ENCODE measurements around the gene CBLC.

CBLC gene

DNA sequence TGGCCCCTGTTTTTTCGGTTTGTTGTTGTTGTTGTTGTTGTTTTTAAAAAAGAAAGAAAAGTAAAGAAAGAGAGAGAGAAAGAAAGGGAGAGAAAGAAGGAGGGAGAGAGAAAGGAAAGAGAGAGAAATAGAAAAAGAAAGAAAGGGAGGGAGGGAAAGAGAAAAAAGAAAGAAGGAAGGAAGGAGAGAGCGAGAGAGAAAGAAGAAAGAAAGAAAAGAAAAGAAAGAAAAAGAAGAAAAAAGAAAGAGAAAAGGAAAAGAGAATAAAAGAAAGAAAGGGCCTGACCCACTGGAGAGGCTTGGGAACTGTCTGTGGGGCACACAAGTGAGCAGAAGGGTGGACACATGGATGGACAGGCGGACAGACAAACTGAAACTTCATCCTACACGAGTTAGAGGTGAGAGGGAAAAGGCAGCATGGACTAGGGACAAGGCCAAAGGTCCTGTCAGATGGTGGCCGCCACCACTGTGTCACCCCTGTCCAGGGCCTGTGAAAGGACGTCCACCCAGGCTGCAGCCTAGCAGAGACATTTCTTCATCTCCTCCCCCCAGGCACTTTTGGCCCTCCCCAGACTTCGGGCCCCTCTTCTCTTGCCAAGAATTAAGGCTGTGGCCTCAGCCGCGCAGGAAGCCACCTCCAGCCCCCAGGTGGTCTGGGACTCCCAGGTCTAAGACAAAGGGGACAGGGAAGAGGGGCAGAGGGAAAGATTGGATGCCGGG is 22.1 kb downstream of the CBLC start:
- no peak for DNase-seq (ENCODE audit: low read depth in 1 of 2, low spot score in 1 of 2)

DNA sequence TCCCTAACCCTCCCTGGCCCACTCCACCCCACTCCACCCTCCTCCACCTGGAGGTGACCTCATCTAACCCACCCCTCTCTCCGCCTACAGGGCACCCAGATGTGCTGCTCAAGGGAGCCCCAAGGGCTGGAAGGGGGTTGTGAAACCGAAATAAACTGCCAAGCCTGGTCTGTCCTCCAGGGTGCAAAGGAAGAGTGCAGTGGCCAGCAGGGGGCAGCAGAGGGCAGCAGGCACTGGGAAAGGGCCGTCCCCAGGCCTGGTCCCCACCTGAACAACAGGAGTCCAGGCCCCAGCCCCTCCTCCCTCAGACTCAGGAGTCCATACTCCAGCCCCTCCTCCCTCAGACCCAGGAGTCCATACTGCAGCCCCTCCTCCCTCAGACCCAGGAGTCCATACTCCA is 22.8 kb downstream of the CBLC start:
- DNase-seq (ENCODE audit: low read depth in 1 of 2, low spot score in 1 of 2) = peak; percentile 64 to 67

DNA sequence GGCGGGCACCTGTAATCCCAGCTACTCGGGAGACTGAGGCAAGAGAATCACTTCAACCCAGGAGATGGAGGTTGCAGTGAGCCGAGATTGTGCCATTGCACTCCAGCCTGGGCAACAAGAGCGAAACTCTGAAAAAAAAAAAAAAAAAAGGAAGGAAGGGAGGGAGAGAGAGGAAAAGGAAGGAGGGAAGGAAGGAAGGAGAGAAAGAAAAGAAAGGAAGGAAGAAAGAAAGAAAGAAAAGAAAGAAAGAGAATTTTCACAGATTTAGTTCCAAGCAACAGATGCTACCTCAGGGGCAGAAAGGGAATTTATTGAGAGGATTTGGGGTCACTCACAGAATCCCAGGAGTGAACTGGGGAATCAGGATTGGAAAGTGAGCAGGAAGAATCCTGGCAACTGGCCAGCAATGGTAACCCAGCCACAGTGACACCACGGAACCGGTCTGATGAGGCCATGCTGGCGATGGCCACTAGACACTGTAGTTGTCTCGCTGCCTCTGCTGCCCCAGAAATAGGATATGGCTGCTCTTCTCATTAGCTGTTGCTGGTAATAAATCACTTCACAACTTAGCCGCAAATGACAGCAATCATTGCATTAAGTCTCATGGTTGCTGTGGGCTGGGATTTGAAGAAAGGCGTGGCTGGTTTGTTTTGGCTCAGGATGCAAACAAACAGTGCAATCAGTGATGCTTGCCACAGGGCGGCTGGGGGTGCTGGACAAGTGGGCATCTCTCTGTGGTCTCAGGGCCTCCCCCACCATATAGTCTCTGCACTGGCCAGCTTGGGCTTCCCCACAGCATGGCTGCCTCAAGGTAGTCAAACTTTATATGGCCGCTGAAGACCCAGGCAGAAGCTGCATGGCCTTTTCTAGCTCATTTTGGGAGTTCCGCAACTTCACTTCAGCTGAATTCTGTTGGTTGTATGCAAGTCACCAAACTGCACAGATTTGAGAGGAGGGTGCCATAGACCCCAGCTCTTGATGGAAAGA is 26.0 kb downstream of the CBLC start:
- no peak for DNase-seq (ENCODE audit: low read depth in 1 of 2, low spot score in 1 of 2)

DNA sequence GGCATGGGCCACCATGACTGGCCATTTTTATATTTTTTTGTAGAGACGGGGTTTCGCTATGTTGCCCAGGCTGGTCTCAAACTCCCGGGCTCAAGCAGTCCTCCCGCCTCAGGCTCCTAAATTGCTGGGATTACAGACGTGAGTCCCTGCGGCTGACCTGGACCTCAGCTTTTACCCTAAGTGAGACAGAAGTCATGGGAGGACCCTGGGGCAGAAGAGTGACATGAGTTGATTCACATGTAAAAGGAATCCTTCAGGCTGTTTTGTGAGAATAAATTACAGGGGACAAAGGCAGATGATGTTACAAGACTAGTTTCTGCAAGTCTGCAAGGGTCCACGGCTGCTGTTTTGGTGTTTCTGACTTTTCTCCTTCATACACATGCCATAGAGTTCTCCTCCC is 28.6 kb downstream of the CBLC start:
- no peak for DNase-seq (ENCODE audit: low read depth in 1 of 2, low spot score in 1 of 2)

DNA sequence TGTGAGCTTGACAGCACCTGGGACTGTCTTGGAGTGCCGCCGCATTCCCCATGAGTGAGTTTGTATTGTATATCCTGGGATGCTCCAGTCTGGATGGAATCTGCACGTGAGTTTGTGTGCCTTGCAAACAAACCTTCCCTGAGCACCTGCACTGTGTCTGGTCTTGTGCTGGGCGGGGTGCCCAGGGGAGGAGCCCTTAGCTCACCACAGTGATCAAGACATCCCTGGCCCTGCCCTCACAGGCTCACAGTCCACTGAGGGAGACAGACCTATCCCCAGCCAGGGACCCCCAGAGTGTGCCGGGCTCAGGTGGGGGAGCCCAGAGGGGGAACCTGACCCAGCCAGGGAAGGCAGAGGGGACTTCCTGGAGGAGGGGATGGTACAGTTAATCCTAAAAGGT is 29.5 kb downstream of the CBLC start:
- DNase-seq (ENCODE audit: low read depth in 1 of 2, low spot score in 1 of 2) = no peak

DNA sequence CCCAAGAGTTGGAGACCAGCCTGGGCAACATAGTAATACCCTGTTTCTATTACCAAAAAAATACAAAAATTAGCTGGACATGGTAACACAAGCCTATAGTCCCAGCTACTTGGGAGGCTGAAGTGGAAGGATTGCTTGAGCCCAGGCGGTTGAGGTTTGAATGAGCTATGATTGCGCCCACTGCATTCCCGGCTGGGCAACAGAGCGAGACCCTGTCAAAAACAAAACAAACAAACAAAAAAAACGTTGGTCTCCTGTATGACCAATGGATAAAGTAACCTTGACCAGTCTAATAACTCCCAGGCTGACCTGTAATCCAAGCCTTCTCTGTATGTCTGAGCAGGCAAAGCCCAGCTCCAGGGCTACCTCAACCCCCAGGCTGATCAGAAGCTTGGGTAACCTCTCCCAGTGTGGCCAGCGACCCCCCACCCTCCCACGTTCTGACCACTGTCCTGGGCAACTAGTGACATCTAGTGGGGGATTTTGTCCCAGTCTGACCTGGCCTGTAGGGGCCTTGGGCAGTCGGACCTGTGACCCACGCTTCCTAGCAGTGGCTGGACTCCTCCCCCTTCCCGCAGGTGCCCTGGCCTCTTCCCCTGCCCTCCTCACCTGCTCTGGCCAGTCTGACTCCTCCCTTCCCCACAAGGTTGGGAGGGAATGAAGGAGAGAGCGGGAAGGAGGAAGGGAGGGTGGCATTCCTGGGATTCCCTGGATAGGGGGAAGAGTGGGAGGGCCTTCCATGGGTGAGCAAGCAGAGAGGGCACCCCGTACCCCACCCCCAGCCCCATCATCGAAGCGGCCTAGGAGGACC is 30.2 kb downstream of the CBLC start:
- DNase-seq (ENCODE audit: low read depth in 1 of 2, low spot score in 1 of 2) = no peak

DNA sequence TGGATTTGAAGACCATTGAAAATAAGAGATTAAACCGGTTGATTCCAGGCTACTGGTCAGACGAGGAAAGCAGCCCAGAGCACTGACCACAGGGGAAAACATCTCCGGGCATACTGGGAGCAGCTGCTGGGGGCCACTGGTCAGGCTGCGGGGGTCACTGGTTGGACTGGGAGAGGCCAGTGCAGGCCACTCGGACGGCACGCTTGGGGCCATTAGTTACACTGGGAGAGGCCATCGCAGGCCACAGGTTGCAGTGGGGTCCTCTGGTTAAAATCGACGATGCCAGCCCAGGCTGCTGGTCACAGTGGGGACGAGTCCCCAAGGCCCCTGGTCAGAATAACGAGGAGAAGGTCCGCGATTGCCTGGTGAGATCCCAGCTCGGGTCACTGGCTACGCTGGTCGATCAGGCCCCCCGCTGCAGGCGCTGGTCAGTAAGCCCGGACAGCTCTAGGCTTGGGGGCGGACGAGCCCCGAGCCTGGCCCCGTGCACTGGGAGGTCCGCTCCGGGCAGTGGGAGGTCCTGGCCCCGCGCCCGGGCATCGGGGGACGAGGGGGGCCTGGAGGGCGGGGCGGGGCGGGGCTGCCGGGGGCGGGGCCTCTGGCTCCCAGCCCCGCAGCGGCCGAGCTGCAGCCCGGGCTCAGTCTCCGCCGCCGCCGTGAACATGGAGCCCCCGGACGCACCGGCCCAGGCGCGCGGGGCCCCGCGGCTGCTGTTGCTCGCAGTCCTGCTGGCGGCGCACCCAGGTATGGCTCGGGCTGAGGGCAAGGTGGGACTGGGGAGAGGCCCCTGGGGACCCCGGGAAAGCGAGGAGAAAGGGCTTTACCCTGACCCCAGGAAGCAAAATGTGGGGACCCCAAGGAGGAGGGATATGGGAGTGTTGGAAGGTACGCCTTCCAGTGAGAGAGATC is 31.0 kb downstream of the CBLC start, which contains the start of gene BCAM:
Gene BCAM, plus strand, starts transcription at position 641 of the 909 bp plus-strand sequence. Its CDS starts 22 bp downstream, at position 663.
- no peak for DNase-seq (ENCODE audit: low read depth in 1 of 2, low spot score in 1 of 2)

DNA sequence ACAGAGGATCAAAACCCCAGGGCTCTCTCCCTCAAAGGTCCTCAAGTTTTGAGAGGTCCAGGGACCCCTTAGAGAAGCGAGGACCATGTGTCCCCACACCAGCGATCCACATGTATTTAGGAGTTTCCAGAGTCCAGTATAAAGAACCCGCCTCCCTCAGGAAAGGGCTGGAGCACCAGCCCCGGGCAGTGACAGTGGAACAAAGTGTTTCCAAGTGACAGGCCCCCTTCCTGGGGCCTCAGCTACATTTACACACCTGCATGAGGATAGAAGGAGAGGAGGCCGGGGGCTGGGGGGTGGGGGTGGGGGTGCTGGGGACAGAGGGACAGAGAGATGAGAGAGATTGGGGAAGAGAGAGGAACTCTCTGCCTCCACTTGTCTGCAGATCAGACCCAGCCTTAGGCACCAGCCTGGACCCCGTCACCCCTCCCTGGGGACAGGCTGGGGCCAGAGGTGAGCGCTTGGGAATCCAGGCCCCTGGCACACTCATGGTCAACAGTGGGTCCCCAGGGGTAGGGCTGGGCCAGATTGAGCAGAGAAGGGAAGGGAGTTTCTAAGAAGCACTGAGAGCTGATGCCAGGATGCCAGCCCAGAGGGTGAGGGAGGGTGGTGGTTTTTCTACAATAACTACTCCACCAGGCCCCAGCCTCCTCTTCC is 32.0 kb downstream of the CBLC start:
- no peak for DNase-seq (ENCODE audit: low read depth in 1 of 2, low spot score in 1 of 2)

DNA sequence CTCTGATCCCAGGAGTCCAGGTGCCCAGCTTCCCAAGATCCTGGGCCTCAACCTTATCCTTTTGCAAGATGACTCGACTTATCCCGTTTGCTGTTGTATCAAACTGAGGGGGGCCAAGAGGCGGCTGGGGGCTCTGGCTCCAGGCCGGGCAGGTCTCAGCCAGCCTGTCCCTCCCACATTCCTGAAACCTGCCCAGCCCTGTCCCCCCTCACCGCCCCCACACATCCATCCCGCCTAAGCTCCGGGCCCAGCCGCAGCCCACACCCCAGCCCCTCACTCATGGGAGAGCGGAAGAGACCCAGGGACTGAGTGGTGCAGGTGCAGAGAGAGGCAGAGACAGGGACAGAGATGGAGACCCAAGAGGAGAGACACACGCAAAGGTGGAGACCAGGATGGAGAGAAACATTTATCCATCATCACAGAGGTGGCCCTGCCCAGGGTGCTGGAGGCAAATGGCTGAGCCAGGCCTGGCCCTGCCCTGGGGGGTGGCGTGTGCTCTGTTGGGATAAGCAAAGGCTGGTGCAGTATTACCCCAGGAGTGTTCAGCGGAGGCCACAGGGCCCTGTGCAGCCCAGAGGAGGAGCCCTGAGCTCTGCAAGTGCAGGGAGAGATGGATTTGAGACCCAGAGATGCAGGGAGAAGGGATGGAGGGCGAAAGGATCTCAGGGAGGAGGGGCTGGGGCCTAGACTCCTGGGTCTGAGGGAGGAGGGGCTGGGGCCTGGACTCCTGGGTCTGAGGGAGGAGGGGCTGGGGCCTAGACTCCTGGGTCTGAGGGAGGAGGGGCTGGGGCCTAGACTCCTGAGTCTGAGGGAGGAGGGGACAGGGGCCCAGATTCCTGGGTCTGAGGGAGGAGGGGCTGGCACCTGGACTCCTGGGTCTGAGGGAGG is 32.8 kb downstream of the CBLC start:
- DNase-seq (ENCODE audit: low read depth in 1 of 2, low spot score in 1 of 2) = no peak

DNA sequence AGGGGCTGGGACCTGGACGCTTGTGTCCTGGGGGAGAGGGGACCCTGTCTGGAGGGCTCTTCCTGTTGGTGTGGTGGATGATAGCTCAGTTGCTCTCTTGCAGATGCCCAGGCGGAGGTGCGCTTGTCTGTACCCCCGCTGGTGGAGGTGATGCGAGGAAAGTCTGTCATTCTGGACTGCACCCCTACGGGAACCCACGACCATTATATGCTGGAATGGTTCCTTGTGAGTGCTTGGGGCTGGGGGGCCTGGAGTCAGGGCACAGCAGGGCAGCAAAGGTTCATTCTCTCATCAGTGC is 33.4 kb downstream of the CBLC start:
- no peak for DNase-seq (ENCODE audit: low read depth in 1 of 2, low spot score in 1 of 2)

DNA sequence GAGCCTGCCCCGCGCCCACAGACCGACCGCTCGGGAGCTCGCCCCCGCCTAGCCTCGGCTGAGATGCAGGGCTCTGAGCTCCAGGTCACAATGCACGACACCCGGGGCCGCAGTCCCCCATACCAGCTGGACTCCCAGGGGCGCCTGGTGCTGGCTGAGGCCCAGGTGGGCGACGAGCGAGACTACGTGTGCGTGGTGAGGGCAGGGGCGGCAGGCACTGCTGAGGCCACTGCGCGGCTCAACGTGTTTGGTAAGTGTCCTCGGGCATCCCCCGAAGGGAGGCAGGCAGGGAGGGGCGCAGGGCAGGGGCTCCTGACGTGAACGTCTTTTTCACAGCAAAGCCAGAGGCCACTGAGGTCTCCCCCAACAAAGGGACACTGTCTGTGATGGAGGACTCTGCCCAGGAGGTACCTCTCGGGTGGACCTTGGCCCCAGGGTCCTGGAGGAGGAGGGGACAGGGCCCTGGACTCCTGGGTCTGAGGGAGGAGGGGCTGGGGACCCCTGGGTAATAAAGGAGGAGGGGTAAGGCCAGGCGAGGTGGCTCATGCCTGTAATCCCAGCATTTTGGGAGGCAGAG is 34.5 kb downstream of the CBLC start:
- DNase-seq (ENCODE audit: low read depth in 1 of 2, low spot score in 1 of 2) = no peak

DNA sequence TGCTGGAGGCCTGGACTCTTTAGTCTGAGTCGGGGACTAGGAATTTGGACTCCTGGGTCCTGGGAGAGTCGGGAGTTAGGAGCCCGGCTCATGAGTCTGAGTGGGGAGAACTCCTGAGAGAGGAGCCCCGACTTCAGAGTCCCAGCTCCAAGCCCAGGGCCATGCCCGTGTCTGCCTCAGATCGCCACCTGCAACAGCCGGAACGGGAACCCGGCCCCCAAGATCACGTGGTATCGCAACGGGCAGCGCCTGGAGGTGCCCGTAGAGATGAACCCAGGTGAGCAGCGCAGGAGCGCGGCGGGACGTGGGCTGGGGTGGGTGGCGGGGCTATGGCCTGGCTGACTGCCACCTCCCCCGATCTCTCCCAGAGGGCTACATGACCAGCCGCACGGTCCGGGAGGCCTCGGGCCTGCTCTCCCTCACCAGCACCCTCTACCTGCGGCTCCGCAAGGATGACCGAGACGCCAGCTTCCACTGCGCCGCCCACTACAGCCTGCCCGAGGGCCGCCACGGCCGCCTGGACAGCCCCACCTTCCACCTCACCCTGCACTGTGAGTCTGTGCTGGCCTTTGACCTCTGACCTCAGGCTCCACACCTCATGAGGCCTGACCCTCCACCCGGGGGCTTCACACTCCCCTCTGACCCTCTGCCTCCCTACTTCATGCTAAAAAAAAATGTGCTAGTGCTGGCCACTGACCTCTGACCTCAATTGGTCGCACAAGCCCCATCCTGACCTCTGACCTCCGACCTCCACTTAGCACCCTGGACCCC is 35.6 kb downstream of the CBLC start:
- DNase-seq (ENCODE audit: low read depth in 1 of 2, low spot score in 1 of 2) = no peak

DNA sequence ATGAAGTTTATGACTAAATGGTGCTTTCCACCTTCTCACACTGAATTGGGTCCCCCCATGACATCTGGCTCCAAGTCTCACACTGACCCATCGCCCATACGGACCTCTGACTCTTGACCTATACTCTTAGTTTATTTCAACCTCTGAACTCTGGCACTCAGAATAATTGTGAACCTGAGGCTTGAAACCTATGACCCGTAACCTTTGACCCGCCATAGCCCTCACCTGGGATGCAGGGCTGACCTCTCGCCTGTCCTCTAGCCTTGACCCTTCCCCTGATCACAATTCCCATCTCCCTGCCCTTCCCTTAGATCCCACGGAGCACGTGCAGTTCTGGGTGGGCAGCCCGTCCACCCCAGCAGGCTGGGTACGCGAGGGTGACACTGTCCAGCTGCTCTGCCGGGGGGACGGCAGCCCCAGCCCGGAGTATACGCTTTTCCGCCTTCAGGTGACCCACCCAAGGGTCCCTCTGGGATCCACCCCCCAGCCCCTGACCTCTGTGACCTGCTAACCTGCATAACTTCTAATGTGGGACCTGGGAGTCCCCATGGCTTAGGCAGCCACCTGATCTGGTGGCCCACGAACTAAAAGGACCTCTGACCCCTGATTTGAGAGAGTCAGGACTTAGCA is 36.3 kb downstream of the CBLC start:
- DNase-seq (ENCODE audit: low read depth in 1 of 2, low spot score in 1 of 2) = no peak

DNA sequence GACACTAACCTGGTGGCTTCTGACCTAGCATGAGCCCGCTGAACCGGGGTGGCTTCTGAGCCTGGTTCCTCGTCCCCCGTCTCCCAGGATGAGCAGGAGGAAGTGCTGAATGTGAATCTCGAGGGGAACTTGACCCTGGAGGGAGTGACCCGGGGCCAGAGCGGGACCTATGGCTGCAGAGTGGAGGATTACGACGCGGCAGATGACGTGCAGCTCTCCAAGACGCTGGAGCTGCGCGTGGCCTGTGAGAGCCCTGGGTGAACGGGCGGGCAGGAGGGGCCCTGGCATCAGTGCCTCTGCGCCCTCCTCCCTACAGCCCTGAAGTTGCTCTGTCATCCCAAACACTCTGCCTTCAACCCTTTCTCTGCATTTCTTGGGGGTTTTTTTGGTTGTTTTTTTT is 36.8 kb downstream of the CBLC start:
- DNase-seq (ENCODE audit: low read depth in 1 of 2, low spot score in 1 of 2) = no peak

DNA sequence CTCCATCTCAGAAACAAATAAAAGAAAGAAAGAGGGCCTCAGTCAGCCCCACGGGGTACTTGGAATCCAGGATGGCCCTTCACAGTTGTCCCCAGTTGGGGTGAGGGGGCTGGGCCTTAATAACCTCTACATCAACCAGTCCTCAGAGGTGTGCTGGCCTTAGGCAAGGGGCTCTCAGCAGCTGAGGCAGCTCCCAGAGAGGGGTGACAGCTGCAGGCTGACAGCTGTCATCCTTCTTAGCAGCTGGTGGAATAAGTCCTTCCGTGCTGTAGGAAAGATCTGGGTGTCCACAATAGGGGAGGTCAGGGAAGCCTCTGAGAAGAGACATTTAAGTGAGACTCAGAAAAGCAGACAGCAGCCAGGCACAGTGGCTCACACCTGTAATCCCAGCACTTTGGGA is 38.6 kb downstream of the CBLC start:
- no peak for DNase-seq (ENCODE audit: low read depth in 1 of 2, low spot score in 1 of 2)

DNA sequence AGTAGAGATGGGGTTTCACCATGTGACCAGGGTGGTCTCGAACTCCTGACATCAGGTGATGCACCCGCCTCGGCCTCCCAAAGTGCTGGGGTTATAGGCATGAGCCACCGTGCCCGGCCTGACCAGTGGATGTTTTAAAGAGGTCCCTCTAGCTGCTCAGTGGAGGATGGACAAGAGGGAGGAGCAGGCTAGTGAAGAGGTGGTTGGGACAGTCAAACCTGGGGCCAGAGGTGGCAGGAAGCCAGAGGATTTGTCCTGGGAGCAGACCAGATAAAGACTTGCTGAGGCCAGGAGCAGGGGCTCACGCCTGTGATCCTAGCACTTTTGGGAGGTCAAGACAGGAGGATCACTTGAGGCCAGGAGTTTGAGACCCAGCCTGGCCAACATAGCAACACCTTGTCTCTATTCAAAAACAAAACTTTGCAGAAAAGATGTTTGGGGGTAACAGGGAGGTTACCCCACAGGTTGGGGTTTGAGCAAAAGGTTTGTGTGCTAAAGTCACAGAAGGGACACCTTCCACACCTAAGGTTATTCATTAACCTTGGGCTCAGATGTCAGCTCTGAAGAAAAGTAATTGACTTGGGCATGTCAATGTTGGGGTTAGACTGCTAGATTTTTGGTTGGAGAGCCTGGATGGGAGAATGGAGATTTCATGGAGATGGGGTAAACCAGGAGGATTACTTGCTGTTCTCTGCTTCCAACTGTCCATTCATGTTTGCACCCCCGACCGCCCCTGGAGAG is 40.2 kb downstream of the CBLC start:
- no peak for DNase-seq (ENCODE audit: low read depth in 1 of 2, low spot score in 1 of 2)
